Measurements from ENCODE around the gene GGA1. TPM values are rescaled to one million over a fixed set of nuclear protein-coding genes. Genes with fewer than 3 reads are reported as not detected.

The GGA1 gene
- total RNA-seq, 1 donor from 2014 or later, result 49.6 TPM

GRCh38 chr22:37562049-37562875, 46.4 kb upstream of the GGA1 start:
- TF ChIP-seq CTCF (conservative IDR thresholded peaks at IDR 0.05; ENCODE audit: low read depth, low read length), result no peak
- peak overlapping the region; percentile 80 for H3K4me3 ChIP-seq (ENCODE audit: low read depth, low read length)
- no peak for DNase-seq (ENCODE audit: low read depth)

GRCh38 chr22:37563153-37564081, 45.2 kb upstream of the GGA1 start:
- peak; percentile 83 for DNase-seq (ENCODE audit: low read depth)
- peak overlapping the region; percentile 8 for H3K4me3 ChIP-seq (ENCODE audit: low read depth, low read length)

GRCh38 chr22:37564111-37564711, 44.4 kb upstream of the GGA1 start:
- no peak overlapping the region for H3K4me3 ChIP-seq (ENCODE audit: low read depth, low read length)
- no peak for TF ChIP-seq CTCF (conservative IDR thresholded peaks at IDR 0.05; ENCODE audit: low read depth, low read length)
- no peak for DNase-seq (ENCODE audit: low read depth)

More at GRCh38 chr22:37563153-37564081, 45.2 kb upstream of the GGA1 start:
- no peak for TF ChIP-seq CTCF (conservative IDR thresholded peaks at IDR 0.05; ENCODE audit: low read depth, low read length)

- H3K4me3 ChIP-seq (ENCODE audit: low read depth, low read length), result no peak overlapping the region
- TF ChIP-seq CTCF (conservative IDR thresholded peaks at IDR 0.05; ENCODE audit: low read depth, low read length), result no peak
- DNase-seq (ENCODE audit: low read depth), result no peak
Measured at GRCh38 chr22:37565830-37566229, 42.8 kb upstream of the GGA1 start.

- no peak for TF ChIP-seq CTCF (conservative IDR thresholded peaks at IDR 0.05; ENCODE audit: low read depth, low read length)
- no peak overlapping the region for H3K4me3 ChIP-seq (ENCODE audit: low read depth, low read length)
- no peak for DNase-seq (ENCODE audit: low read depth)
Measured at GRCh38 chr22:37566329-37566837, 42.3 kb upstream of the GGA1 start.

- no peak overlapping the region for H3K4me3 ChIP-seq (ENCODE audit: low read depth, low read length)
- DNase-seq (ENCODE audit: low read depth), result no peak
- peak; percentile 93 for TF ChIP-seq CTCF (conservative IDR thresholded peaks at IDR 0.05; ENCODE audit: low read depth, low read length)
Measured at GRCh38 chr22:37566903-37567798, 41.5 kb upstream of the GGA1 start.
